Mesothelial cell of epicardium (in vitro differentiated cells): ENCODE data around the gene ZCCHC14. TPM values are rescaled to one million over a fixed set of nuclear protein-coding genes. Genes with fewer than 3 reads are reported as not detected.
"Not testable (repeated sequence)": the region's sequence is repeated elsewhere in the genome, so short reads cannot be mapped to it uniquely, and the experiment has no call there.

Experiments used
- DNase-seq, 2 experiments: peaks; one replicate each; pipeline ENCODE4 v3.0.0; 2021; ENCODE audit warnings: low spot score in 2 of 2; ENCODE audit not compliant: unreplicated experiment in 2 of 2
- H3K27ac Mint-ChIP-seq: 2 replicates; pipeline ENCODE4 v1.8.0; 2021; ENCODE audit warnings: mixed read lengths
- H3K27me3 Mint-ChIP-seq: 2 replicates; pipeline ENCODE4 v1.8.0; 2021; ENCODE audit warnings: low read depth, mixed read lengths
- H3K36me3 Mint-ChIP-seq: 2 replicates; pipeline ENCODE4 v1.8.0; 2021; ENCODE audit warnings: mixed read lengths
- H3K4me1 Mint-ChIP-seq: 2 replicates; pipeline ENCODE4 v1.8.0; 2021; ENCODE audit warnings: mixed read lengths
- H3K4me3 Mint-ChIP-seq: 2 replicates; pipeline ENCODE4 v1.8.0; 2021; ENCODE audit warnings: mild to moderate bottlenecking, moderate library complexity, mixed read lengths
- H3K9me3 Mint-ChIP-seq: 2 replicates; pipeline ENCODE4 v1.8.0; 2021; ENCODE audit warnings: mixed read lengths
- total RNA-seq: library from RNA; stranded (reverse); gene quantifications from 3 replicates; pipeline ENCODE4 v1.2.1, GENCODE V29; 2021
- TF ChIP-seq, protein P1 (sequence below): fragments of 200-600 bp; sonication (generic); IDR thresholded peaks from one replicate; pipeline ENCODE4 v1.5.0; 2021; ENCODE audit warnings: antibody characterized with exemption; ENCODE audit not compliant: unreplicated experiment

Gene ZCCHC14
- total RNA-seq, 1 donor from 2014 or later = 37.3 TPM

DNA sequence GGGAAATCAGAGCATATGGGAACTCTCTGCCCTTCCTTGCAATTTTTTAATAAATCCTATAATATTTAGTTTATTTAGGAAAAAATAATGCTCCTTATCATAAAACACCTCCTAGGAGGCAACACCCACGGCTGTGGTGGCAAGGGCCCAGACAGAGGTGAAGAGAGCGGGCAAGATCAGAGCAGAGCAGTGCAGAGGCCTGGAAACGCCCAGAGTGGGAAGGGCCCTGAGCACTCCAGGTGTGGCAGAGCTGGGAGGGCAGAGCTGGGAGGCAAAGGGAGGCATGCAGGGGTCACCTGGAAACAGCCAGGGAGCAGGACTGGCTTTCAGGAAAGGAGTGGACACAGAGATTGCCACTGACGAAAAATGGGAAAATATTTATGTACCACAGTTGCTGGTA lies 126.5 kb downstream of the ZCCHC14 start:
- no peak for DNase-seq
- no peak overlapping the region for H3K27ac Mint-ChIP-seq
- H3K36me3 Mint-ChIP-seq = peaks cover 12% of the 10 kb centered on the region
- H3K9me3 Mint-ChIP-seq = no peaks in the 10 kb centered on the region
- TF ChIP-seq, protein P1, sequence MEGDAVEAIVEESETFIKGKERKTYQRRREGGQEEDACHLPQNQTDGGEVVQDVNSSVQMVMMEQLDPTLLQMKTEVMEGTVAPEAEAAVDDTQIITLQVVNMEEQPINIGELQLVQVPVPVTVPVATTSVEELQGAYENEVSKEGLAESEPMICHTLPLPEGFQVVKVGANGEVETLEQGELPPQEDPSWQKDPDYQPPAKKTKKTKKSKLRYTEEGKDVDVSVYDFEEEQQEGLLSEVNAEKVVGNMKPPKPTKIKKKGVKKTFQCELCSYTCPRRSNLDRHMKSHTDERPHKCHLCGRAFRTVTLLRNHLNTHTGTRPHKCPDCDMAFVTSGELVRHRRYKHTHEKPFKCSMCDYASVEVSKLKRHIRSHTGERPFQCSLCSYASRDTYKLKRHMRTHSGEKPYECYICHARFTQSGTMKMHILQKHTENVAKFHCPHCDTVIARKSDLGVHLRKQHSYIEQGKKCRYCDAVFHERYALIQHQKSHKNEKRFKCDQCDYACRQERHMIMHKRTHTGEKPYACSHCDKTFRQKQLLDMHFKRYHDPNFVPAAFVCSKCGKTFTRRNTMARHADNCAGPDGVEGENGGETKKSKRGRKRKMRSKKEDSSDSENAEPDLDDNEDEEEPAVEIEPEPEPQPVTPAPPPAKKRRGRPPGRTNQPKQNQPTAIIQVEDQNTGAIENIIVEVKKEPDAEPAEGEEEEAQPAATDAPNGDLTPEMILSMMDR = no peak
- H3K4me1 Mint-ChIP-seq = peaks cover 17% of the 10 kb centered on the region
- no peak overlapping the region for H3K4me3 Mint-ChIP-seq
- no peaks in the 10 kb centered on the region for H3K27me3 Mint-ChIP-seq

DNA sequence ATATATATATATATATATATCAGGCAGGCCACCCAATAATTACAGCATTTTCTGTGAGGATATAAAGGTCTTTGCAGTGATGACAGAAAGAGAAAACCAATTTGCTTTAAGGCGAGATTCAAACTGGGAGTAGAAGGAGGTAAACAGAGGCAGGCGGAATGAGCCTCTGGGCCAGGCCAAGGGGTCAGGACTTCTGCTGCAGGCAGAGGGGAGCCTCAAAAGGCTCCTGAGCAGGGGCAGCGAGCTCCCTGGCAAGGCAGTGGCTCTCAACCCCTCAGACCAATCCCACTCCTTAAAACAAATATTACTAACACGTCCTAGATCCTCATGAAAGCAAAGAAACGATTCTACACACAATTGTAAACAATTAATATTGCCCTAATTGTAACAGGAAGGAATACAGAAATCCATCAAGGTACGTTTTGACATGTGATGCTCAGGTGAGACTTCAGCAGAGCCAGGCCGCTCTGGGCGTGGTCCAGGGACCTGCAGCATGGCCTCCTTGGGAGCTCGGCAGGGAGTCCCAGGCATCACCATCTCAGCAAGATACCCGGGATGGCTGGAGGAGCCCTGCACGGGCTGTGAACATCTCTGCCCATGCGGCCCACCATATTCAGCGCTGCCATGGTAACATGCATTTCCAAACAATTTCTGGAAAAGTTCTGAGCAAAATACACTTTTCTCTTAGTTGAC lies 127.7 kb downstream of the ZCCHC14 start:
- no peak overlapping the region for H3K4me3 Mint-ChIP-seq
- no peak for DNase-seq
- H3K36me3 Mint-ChIP-seq = peaks cover 23% of the 10 kb centered on the region
- H3K27me3 Mint-ChIP-seq = no peaks in the 10 kb centered on the region
- TF ChIP-seq, protein P1 = no peak
- H3K9me3 Mint-ChIP-seq = no peaks in the 10 kb centered on the region
- peaks cover 15% of the 10 kb centered on the region for H3K4me1 Mint-ChIP-seq
- no peak overlapping the region for H3K27ac Mint-ChIP-seq

DNA sequence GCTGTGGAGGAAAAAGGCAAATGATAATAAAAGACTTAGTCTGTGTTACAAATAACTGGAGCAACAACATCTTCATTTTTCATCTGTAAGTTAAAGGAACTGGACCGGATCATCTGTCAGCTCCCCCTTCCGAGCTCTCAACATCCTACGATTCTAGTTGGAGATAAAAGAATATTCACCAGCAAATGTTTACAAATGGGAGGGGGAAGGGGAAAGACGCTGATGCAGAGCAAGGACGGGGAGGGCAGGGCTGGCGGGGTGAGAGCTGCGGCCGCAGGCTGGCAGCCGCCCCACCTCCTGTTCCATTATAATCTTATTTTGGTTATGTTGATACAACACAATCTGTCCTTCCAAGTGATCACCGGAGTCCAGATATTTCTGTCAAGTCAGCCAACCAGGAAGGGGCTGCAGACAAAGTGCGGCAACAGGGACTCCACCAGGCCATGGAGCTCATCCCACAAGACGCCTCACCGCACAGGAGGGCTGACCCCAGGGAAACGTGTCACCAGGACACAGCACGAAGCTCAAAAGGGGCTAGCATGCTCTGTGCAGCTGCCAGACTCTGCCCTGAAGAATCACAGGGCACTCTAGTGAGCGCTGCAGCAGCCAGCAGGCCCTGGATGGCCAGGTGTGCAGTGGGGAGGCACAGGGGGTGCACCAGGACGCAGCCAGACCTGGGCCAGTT lies 128.9 kb downstream of the ZCCHC14 start:
- H3K9me3 Mint-ChIP-seq = no peaks in the 10 kb centered on the region
- H3K4me3 Mint-ChIP-seq = no peak overlapping the region
- DNase-seq = no peak
- H3K27ac Mint-ChIP-seq = peak overlapping the region; percentile 59
- H3K4me1 Mint-ChIP-seq = peaks cover 15% of the 10 kb centered on the region
- TF ChIP-seq, protein P1 = no peak
- peaks cover 30% of the 10 kb centered on the region for H3K36me3 Mint-ChIP-seq
- H3K27me3 Mint-ChIP-seq = no peaks in the 10 kb centered on the region

DNA sequence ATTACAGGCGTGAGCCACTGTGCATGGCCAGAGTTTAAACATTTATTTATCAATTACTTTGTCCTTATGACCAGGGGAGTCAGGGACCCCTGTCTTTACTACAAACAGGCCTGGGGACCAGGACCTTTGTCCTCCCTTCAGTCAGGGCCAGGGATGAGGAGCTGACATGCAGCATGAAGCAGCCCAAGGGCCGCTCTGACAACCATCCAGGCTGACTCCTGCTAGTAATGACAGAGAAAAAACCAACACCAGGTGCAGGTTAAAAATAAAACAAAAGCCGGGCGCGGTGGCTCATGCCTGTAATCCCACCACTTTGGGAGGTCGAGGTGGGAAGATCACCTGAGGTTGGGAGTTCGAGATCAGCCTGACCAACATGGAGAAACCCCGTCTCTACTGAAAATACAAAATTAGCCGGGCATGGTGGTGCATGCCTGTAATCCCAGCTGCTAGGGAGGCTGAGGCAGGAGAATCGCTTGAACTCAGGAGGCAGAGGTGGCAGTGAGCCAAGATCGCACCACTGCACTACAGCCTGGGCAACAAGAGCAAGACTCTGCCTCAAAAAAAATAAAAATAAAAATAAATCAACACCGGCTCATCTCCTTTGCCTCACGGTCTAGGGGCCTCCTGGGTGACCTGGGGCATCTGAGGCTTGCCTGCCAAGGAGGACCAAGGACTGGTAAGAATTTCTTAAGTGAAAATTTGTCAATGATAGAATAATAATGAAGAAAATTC lies 129.8 kb downstream of the ZCCHC14 start:
- Mint-ChIP-seq H3K4me1 (peaks cover 15% of the 10 kb centered on the region), H3K27ac (peak overlapping the region; percentile 59), H3K36me3 (peaks cover 33% of the 10 kb centered on the region)
- not testable (repeated sequence) for H3K4me3 Mint-ChIP-seq, DNase-seq, H3K27me3 Mint-ChIP-seq, H3K9me3 Mint-ChIP-seq

DNA sequence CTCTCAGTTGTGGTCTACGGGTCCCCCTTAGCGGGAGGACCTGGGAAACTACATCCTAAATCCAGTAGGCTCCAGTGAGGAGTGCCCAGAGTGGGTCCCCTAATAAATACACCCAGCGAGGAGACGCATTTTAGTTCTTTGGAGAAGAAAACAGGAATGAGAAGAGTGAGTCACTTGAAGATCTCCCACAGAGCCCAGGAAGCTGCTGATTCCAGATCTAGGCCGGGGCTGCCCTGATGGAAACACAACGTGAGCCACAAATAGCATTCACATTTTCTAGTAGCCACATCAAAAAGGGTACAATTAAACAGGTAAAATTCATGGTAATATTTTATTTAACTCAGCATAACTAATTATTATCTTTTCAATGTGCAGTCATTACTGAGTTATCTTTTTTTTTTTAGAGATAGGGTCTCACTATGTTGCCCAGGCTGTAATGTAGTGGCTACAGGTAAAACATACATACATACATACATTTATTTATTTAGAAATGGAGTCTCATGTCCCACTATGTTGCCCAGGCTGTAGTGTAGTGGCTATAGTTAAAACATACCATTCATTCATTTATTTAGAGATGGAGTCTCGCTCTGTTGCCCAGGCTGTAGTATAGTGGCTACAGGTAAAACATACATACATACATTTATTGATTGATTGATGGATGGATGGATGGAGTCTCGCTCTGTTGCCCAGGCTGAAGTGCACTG lies 130.8 kb downstream of the ZCCHC14 start:
- no peaks in the 10 kb centered on the region for H3K27me3 Mint-ChIP-seq
- no peak overlapping the region for H3K4me3 Mint-ChIP-seq
- TF ChIP-seq, protein P1 = no peak
- DNase-seq = no peak
- no peaks in the 10 kb centered on the region for H3K9me3 Mint-ChIP-seq
- H3K27ac Mint-ChIP-seq = no peak overlapping the region
- peaks cover 15% of the 10 kb centered on the region for H3K4me1 Mint-ChIP-seq
- peaks cover 34% of the 10 kb centered on the region for H3K36me3 Mint-ChIP-seq
